GM08714 (cell line): ENCODE results near the gene DIP2A.

Experiments
- H3K4me3 ChIP-seq: fragments of 200-500 bp; sonication (Bioruptor generic); 2 replicates; pipeline ENCODE4 v1.5.1; 2014; ENCODE audit warnings: mild to moderate bottlenecking, low read length, inconsistent platforms
- ZNF274 ChIP-seq: IDR thresholded peaks from 2 replicates; pipeline ENCODE4 v1.6.1; 2012; ENCODE audit warnings: mild to moderate bottlenecking, low read depth, low read length

DIP2A gene

DNA sequence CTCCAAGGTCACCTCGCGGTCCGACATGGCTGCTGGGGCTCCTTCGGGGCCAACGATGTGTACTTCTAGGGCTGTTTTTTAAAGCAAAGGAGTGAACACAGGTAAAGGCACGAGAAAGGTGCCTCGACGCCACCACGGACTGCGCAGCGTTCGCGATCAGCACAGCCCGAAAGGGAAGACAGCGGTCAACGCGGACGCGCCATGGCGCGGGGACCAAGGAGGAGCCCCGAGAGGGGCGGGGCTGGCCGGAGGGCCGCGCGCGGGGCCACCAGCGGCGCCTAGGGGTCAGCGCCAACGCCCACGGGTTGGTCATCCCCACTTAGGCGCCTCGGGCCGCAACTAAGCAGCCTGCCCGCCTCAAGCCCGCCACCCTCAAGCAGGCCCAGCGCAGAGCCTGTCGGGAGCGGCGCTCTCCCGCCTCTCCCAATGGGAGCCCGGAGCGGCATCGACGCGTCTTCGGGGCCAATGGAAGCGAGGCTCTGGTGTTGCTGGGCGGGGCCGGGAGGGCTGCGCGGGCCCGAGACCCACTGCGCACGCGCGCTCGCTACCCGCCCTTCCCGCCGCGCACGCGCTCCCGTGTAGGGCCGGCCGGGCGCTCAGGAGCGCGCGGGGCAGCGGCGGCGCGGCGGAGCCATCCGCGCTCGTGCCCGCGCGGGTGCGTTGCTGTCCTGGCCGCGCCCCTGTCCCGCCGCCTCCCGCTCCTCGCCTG is at the start of gene DIP2A:
Gene DIP2A (plus strand): TSS at position 577 of the 709 bp plus-strand sequence. CDS start 241 bp downstream, outside the sequence.
- H3K4me3 ChIP-seq = peak within 1 kb of the TSS; percentile 75
- no peak for TF ChIP-seq ZNF274

- no peak for TF ChIP-seq ZNF274
- H3K4me3 ChIP-seq = no peak overlapping the region
These were observed 48.9 kb upstream of the DIP2A start for GRCh38 chr21:46409641-46410406.

GRCh38 chr21:46410516-46410915 is 48.2 kb upstream of the DIP2A start:
- TF ChIP-seq ZNF274 = no peak

DNA sequence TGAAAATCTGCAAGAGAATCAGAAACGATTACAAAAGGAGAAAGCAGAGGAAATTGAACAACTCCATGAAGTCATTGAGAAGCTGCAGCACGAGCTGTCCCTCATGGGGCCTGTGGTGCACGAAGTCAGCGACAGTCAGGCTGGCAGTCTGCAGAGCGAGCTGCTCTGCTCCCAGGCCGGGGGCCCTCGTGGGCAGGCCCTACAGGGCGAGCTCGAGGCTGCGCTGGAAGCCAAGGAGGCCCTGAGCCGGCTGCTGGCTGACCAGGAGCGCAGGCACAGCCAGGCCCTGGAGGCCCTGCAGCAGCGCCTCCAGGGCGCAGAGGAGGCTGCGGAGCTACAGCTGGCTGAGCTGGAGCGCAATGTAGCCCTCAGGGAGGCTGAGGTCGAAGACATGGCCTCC is 47.5 kb upstream of the DIP2A start:
- no peak for TF ChIP-seq ZNF274
- H3K4me3 ChIP-seq = no peak overlapping the region

More at GRCh38 chr21:46410516-46410915, 48.2 kb upstream of the DIP2A start:
- H3K4me3 ChIP-seq = no peak overlapping the region

- no peak overlapping the region for H3K4me3 ChIP-seq
- no peak for TF ChIP-seq ZNF274
These were observed 47.0 kb upstream of the DIP2A start for GRCh38 chr21:46411691-46412090.

DNA sequence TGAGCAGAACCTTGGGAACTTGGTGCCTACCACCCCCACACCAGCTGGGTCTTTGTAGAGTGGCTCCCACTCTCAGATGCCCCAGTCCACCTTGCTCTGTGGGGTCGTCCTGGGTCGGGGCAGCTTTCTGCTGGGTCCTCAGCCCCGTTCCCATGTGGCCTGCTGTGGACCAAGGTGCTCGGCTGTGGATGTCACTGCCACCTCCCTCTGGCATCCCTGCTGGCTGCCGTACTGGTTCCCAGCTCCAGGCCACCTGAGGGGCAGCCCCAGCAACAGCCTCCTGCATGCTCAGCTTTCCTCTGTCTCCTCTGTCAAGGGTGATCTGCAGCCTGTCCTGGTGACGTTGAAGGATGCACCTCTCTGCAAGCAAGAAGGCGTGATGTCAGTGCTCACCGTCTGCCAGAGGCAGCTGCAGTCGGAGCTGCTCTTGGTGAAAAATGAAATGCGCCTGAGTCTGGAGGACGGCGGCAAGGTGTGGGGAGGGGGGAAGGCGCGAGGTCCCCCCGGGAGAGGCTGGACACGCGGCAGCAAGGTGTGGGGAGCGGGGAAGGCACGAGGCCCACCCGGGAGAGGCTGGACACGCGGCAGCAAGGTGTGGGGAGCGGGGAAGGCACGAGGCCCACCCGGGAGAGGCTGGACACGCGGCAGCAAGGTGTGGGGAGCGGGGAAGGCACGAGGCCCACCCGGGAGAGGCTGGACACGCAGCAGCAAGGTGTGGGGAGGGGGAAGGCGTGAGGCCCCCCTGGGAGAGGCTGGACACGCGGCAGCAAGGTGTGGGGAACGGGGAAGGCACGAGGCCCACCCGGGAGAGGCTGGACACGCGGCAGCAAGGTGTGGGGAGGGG is 45.9 kb upstream of the DIP2A start:
- no peak for TF ChIP-seq ZNF274
- no peak overlapping the region for H3K4me3 ChIP-seq

DNA sequence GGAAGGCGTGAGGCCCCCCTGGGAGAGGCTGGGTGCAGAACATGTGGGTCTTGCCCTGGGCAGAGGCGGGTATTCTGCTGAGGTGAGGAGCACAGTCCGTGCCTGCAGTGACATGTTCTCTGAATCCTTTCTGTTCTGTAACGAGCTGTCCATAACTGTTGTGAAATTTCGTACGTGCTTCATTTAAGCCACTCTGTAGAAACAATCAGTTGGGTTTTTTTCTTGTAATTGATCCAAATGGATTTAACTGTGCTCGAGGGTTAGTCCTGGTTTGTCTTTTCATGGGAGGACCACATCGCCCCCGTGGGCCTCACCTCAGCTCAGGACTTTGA is 45.4 kb upstream of the DIP2A start:
- no peak for TF ChIP-seq ZNF274
- no peak overlapping the region for H3K4me3 ChIP-seq

- TF ChIP-seq ZNF274 = no peak
These were observed 43.8 kb upstream of the DIP2A start for GRCh38 chr21:46414965-46415275.

GRCh38 chr21:46416551-46416950 is 42.1 kb upstream of the DIP2A start:
- H3K4me3 ChIP-seq = no peak overlapping the region
- no peak for TF ChIP-seq ZNF274

More at GRCh38 chr21:46414965-46415275, 43.8 kb upstream of the DIP2A start:
- no peak overlapping the region for H3K4me3 ChIP-seq

DNA sequence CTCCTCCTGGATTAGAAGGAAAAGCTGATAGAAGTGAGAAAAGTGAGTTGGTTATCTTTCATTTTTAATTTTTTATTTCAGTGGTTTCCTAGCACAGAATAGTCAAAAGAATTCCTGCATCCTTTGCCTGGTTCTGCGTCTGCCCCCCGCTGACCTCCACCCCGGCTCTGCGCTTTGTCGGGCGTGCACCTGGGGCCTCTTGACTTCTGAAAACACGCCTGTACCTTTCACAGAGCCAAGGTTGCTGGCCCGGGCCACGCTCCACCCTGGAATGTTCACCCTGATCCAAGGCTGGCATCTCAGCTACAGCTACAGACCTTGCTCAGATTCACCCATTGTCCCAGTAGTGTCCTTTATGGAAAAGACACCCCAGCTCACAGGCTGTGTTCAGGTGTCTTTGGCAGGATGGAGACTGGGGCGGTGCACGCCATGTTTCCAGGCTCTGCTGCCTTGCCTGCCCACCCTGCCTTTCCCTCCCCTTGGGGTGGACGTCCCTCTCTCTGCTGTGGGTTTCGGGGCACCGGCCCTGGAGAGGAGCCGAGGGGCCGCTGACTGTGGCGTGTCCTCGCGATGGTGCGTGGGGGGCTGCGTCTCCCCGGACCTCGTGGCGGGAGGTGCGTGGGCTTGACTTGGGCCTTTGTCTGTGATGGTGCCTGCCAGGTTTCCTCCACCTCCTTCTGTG is 40.3 kb upstream of the DIP2A start:
- TF ChIP-seq ZNF274 = no peak
- H3K4me3 ChIP-seq = no peak overlapping the region

DNA sequence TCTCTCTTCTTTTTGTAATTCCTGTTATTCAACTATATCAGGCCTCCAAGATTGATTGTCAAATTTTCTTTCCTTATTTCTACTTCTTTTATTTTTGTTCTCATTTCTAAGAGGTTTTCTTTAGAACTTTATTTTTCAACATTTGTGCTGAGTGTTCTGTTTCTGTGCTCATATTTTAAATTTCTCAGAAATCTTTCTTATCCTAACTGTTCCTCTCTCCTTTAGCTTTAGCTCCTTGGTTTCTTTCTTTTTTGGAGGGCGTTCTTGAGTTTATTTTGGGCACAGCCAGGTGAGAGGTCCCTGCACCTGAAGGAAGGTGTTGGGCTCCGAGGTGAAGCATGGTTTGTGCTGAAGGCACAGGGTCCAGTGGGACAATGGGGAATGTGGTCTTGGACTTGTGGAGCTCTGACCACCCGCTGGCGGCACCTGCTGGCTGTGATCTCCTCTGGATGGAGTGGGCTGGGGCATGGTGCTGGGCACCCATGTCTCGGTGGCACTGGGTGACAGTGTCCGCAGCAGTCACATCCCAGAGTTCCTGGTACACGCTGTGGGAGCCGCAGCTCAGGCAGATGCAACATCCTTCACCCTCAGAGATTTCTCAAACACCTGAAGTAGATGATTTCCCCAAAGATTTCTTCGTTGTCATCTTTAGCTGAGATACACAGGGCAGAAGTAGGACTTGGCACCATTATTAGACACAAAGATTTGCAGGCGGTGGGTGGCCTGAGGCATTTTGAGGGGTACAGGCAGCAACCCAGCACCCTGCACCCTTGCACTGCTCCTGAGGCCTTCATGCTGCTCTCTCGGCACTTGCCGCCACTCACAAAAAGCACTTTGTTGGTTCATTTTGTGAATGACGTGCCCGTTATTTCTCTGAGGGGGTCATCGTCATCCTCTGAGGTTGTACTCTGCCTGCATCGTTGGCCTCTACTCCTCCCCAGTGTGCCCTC is 38.2 kb upstream of the DIP2A start:
- TF ChIP-seq ZNF274 = no peak

GRCh38 chr21:46421191-46421750 is 37.4 kb upstream of the DIP2A start:
- H3K4me3 ChIP-seq = no peak overlapping the region
- TF ChIP-seq ZNF274 = no peak

More for the DNA sequence above, 38.2 kb upstream of the DIP2A start:
- H3K4me3 ChIP-seq = no peak overlapping the region
